ENCODE measurements around the gene ADGRL3.

Gene ADGRL3

GRCh38 chr4:61411241-61411640, 211.1 kb downstream of the ADGRL3 start:
- Histone ChIP-seq H3K36me3 (ENCODE audit: control insufficient read depth in 1 of 2, insufficient read depth in 2 of 2, low read length in 2 of 2) (no peaks in the 10 kb centered on the region), H4K8ac (ENCODE audit: low read depth, low read length) (no peak overlapping the region), H2BK12ac (ENCODE audit: low read length) (no peak overlapping the region), H2AK5ac (ENCODE audit: low read length) (no peak overlapping the region), H4K12ac (ENCODE audit: low read depth, low read length) (no peak overlapping the region), H3K18ac (ENCODE audit: low read length) (no peak overlapping the region), H3K23ac (ENCODE audit: low read length) (no peak overlapping the region), H3K4me2 (ENCODE audit: low read length) (no peak overlapping the region), H2BK120ac (ENCODE audit: insufficient read depth, low read length, poor library complexity) (no peak overlapping the region), H3K9ac (ENCODE audit: low read length) (no peak overlapping the region), H2BK5ac (ENCODE audit: low read depth, low read length, poor library complexity) (no peak overlapping the region), H3K9me3 (ENCODE audit: insufficient read depth, low read depth, low read length) (no peaks in the 10 kb centered on the region), H3K79me1 (ENCODE audit: low read length) (peaks cover 1% of the 10 kb centered on the region), H4K91ac (ENCODE audit: low read depth, low read length) (no peak overlapping the region), H3K4ac (ENCODE audit: low read depth, low read length) (no peak overlapping the region), H3K27me3 (ENCODE audit: insufficient read depth, low read length) (no peaks in the 10 kb centered on the region), H3K14ac (ENCODE audit: low read length) (no peak overlapping the region), H2AFZ (ENCODE audit: insufficient read depth, low read length, poor library complexity) (no peak overlapping the region), H3K4me1 (ENCODE audit: control insufficient read depth in 1 of 2, insufficient read depth in 2 of 2, low read length in 2 of 2) (no peaks in the 10 kb centered on the region), H3K79me2 (ENCODE audit: control insufficient read depth, insufficient read depth, low read length, poor library complexity) (no peaks in the 10 kb centered on the region), H3K4me3 (ENCODE audit: low read depth, low read length) (no peak overlapping the region), H3K27ac (ENCODE audit: low read depth, low read length) (no peak overlapping the region)
- WGBS (ENCODE audit: extremely low coverage, insufficient coverage, insufficient read length): no CpG with 5 or more reads among the region's 1 CpG
- DNase-seq: no peak

GRCh38 chr4:61425315-61425714, 225.2 kb downstream of the ADGRL3 start:
- Histone ChIP-seq H3K4me2 (ENCODE audit: low read length) (no peak overlapping the region), H3K27ac (ENCODE audit: low read depth, low read length) (no peak overlapping the region), H3K9ac (ENCODE audit: low read length) (no peak overlapping the region), H2AK5ac (ENCODE audit: low read length) (no peak overlapping the region), H3K27me3 (ENCODE audit: insufficient read depth, low read length) (no peaks in the 10 kb centered on the region), H4K8ac (ENCODE audit: low read depth, low read length) (no peak overlapping the region), H3K23ac (ENCODE audit: low read length) (no peak overlapping the region), H3K4me3 (ENCODE audit: low read depth, low read length) (no peak overlapping the region), H3K4me1 (ENCODE audit: control insufficient read depth in 1 of 2, insufficient read depth in 2 of 2, low read length in 2 of 2) (no peaks in the 10 kb centered on the region), H2BK12ac (ENCODE audit: low read length) (no peak overlapping the region), H3K14ac (ENCODE audit: low read length) (no peak overlapping the region), H3K79me2 (ENCODE audit: control insufficient read depth, insufficient read depth, low read length, poor library complexity) (no peaks in the 10 kb centered on the region), H2AFZ (ENCODE audit: insufficient read depth, low read length, poor library complexity) (no peak overlapping the region), H2BK5ac (ENCODE audit: low read depth, low read length, poor library complexity) (no peak overlapping the region), H4K12ac (ENCODE audit: low read depth, low read length) (no peak overlapping the region), H3K9me3 (ENCODE audit: insufficient read depth, low read depth, low read length) (no peaks in the 10 kb centered on the region), H3K4ac (ENCODE audit: low read depth, low read length) (no peak overlapping the region), H3K79me1 (ENCODE audit: low read length) (no peaks in the 10 kb centered on the region), H3K36me3 (ENCODE audit: control insufficient read depth in 1 of 2, insufficient read depth in 2 of 2, low read length in 2 of 2) (no peaks in the 10 kb centered on the region), H4K91ac (ENCODE audit: low read depth, low read length) (no peak overlapping the region), H2BK120ac (ENCODE audit: insufficient read depth, low read length, poor library complexity) (no peak overlapping the region), H3K18ac (ENCODE audit: low read length) (no peak overlapping the region)
- no CpG with 5 or more reads among the region's 4 CpGs for WGBS (ENCODE audit: extremely low coverage, insufficient coverage, insufficient read length)
- DNase-seq: peak; percentile 80 to 94

GRCh38 chr4:61426229-61426628, 226.1 kb downstream of the ADGRL3 start:
- H3K4ac ChIP-seq (ENCODE audit: low read depth, low read length): no peak overlapping the region
- H2BK120ac ChIP-seq (ENCODE audit: insufficient read depth, low read length, poor library complexity): no peak overlapping the region
- no peak overlapping the region for H2BK5ac ChIP-seq (ENCODE audit: low read depth, low read length, poor library complexity)
- H3K36me3 ChIP-seq (ENCODE audit: control insufficient read depth in 1 of 2, insufficient read depth in 2 of 2, low read length in 2 of 2): no peaks in the 10 kb centered on the region
- no peak overlapping the region for H2AFZ ChIP-seq (ENCODE audit: insufficient read depth, low read length, poor library complexity)
- H2AK5ac ChIP-seq (ENCODE audit: low read length): no peak overlapping the region
- no peaks in the 10 kb centered on the region for H3K79me1 ChIP-seq (ENCODE audit: low read length)
- H3K4me3 ChIP-seq (ENCODE audit: low read depth, low read length): no peak overlapping the region
- no peak overlapping the region for H4K12ac ChIP-seq (ENCODE audit: low read depth, low read length)
- H3K4me1 ChIP-seq (ENCODE audit: control insufficient read depth in 1 of 2, insufficient read depth in 2 of 2, low read length in 2 of 2): no peaks in the 10 kb centered on the region
- no peak overlapping the region for H3K4me2 ChIP-seq (ENCODE audit: low read length)
- no peaks in the 10 kb centered on the region for H3K27me3 ChIP-seq (ENCODE audit: insufficient read depth, low read length)
- H3K14ac ChIP-seq (ENCODE audit: low read length): no peak overlapping the region
- DNase-seq: no peak
- no peak overlapping the region for H3K18ac ChIP-seq (ENCODE audit: low read length)
- no peak overlapping the region for H2BK12ac ChIP-seq (ENCODE audit: low read length)
- H3K79me2 ChIP-seq (ENCODE audit: control insufficient read depth, insufficient read depth, low read length, poor library complexity): no peaks in the 10 kb centered on the region
- H3K23ac ChIP-seq (ENCODE audit: low read length): no peak overlapping the region
- no peaks in the 10 kb centered on the region for H3K9me3 ChIP-seq (ENCODE audit: insufficient read depth, low read depth, low read length)
- no peak overlapping the region for H3K27ac ChIP-seq (ENCODE audit: low read depth, low read length)
- H3K9ac ChIP-seq (ENCODE audit: low read length): no peak overlapping the region
- H4K91ac ChIP-seq (ENCODE audit: low read depth, low read length): no peak overlapping the region
- no CpG with 5 or more reads among the region's 5 CpGs for WGBS (ENCODE audit: extremely low coverage, insufficient coverage, insufficient read length)
- no peak overlapping the region for H4K8ac ChIP-seq (ENCODE audit: low read depth, low read length)

GRCh38 chr4:61427099-61427817, 227.1 kb downstream of the ADGRL3 start:
- Histone ChIP-seq H3K14ac (ENCODE audit: low read length) (no peak overlapping the region), H3K79me1 (ENCODE audit: low read length) (no peaks in the 10 kb centered on the region), H3K4me1 (ENCODE audit: control insufficient read depth in 1 of 2, insufficient read depth in 2 of 2, low read length in 2 of 2) (no peaks in the 10 kb centered on the region), H2AFZ (ENCODE audit: insufficient read depth, low read length, poor library complexity) (no peak overlapping the region), H3K9ac (ENCODE audit: low read length) (no peak overlapping the region), H3K79me2 (ENCODE audit: control insufficient read depth, insufficient read depth, low read length, poor library complexity) (no peaks in the 10 kb centered on the region), H2AK5ac (ENCODE audit: low read length) (no peak overlapping the region), H3K4me3 (ENCODE audit: low read depth, low read length) (no peak overlapping the region), H3K4ac (ENCODE audit: low read depth, low read length) (no peak overlapping the region), H4K91ac (ENCODE audit: low read depth, low read length) (no peak overlapping the region), H2BK12ac (ENCODE audit: low read length) (no peak overlapping the region), H3K23ac (ENCODE audit: low read length) (no peak overlapping the region), H3K36me3 (ENCODE audit: control insufficient read depth in 1 of 2, insufficient read depth in 2 of 2, low read length in 2 of 2) (no peaks in the 10 kb centered on the region), H3K27me3 (ENCODE audit: insufficient read depth, low read length) (no peaks in the 10 kb centered on the region), H2BK5ac (ENCODE audit: low read depth, low read length, poor library complexity) (no peak overlapping the region), H3K9me3 (ENCODE audit: insufficient read depth, low read depth, low read length) (no peaks in the 10 kb centered on the region), H3K18ac (ENCODE audit: low read length) (no peak overlapping the region), H2BK120ac (ENCODE audit: insufficient read depth, low read length, poor library complexity) (no peak overlapping the region), H4K8ac (ENCODE audit: low read depth, low read length) (no peak overlapping the region), H4K12ac (ENCODE audit: low read depth, low read length) (no peak overlapping the region), H3K27ac (ENCODE audit: low read depth, low read length) (no peak overlapping the region), H3K4me2 (ENCODE audit: low read length) (no peak overlapping the region)
- DNase-seq: peak in 1 of 2 donors; percentile 66
- WGBS (ENCODE audit: extremely low coverage, insufficient coverage, insufficient read length): no CpG with 5 or more reads among the region's 11 CpGs

Data from trophoblast cell (in vitro differentiated cells and primary cell).